HL-60 (cell line): ENCODE data around the gene MRPL21.

Experiments used
- DNase-seq, 2 experiments: peaks; one replicate each; pipeline ENCODE4 v3.0.0-alpha.2; 2010 to 2020; ENCODE audit warnings: low read depth in 1 of 2, low spot score in 1 of 2
- H3K27ac ChIP-seq: fragments of 250-450 bp; sonication (Bioruptor Pico); replicated peaks from 2 replicates; pipeline ENCODE4 v1.5.1; 2020; ENCODE audit warnings: mild to moderate bottlenecking, moderate library complexity
- H3K27me3 ChIP-seq: fragments of 250-450 bp; sonication (Bioruptor Pico); 2 replicates; pipeline ENCODE4 v1.5.1; 2021; ENCODE audit warnings: mild to moderate bottlenecking, moderate library complexity; ENCODE audit not compliant: insufficient read depth, poor library complexity, severe bottlenecking
- H3K4me3 ChIP-seq: replicated peaks from 2 replicates; pipeline ENCODE4 v1.5.1; 2011; ENCODE audit warnings: mild to moderate bottlenecking, control low read depth, low read length; ENCODE audit not compliant: insufficient read depth
- CTCF ChIP-seq: IDR thresholded peaks from one replicate; pipeline ENCODE4 v1.5.1; 2011; ENCODE audit warnings: low read length, control low read depth, inconsistent platforms; ENCODE audit not compliant: insufficient read depth
- GABPA ChIP-seq: IDR thresholded peaks from 2 replicates; pipeline ENCODE4 v1.6.1; 2012; ENCODE audit warnings: low read depth
- POLR2AphosphoS5 ChIP-seq: IDR thresholded peaks from 2 replicates; pipeline ENCODE4 v1.6.1; 2012; ENCODE audit warnings: low read depth
- REST ChIP-seq: IDR thresholded peaks from 2 replicates; pipeline ENCODE4 v1.6.1; 2012; ENCODE audit warnings: low read depth; ENCODE audit not compliant: insufficient replicate concordance
- SPI1 ChIP-seq: IDR thresholded peaks from 2 replicates; pipeline ENCODE4 v1.6.1; 2012; ENCODE audit warnings: low read depth, mild to moderate bottlenecking, borderline replicate concordance

Gene MRPL21

GRCh38 chr11:68923614-68924013 lies 20.0 kb upstream of the MRPL21 start:
- H3K27ac ChIP-seq: no peak overlapping the region
- DNase-seq: no peak
- no peak for TF ChIP-seq REST
- TF ChIP-seq CTCF: no peak
- TF ChIP-seq POLR2AphosphoS5: no peak
- TF ChIP-seq GABPA: no peak
- no peak for TF ChIP-seq SPI1
- H3K27me3 ChIP-seq: no peaks in the 10 kb centered on the region
- H3K4me3 ChIP-seq: no peak overlapping the region

- Histone ChIP-seq H3K27me3 (no peaks in the 10 kb centered on the region), H3K4me3 (no peak overlapping the region), H3K27ac (no peak overlapping the region)
- TF ChIP-seq SPI1 (no peak), POLR2AphosphoS5 (no peak), CTCF (no peak), REST (no peak), GABPA (no peak)
- DNase-seq: no peak
Measured at GRCh38 chr11:68916439-68916838, 12.8 kb upstream of the MRPL21 start.

GRCh38 chr11:68914761-68915160 lies 11.1 kb upstream of the MRPL21 start:
- no peak overlapping the region for H3K27ac ChIP-seq
- H3K4me3 ChIP-seq: no peak overlapping the region
- no peaks in the 10 kb centered on the region for H3K27me3 ChIP-seq
- TF ChIP-seq CTCF (no peak), GABPA (no peak), SPI1 (no peak), POLR2AphosphoS5 (no peak), REST (no peak)
- no peak for DNase-seq
